Suprapubic skin (tissue), 4 donors: ENCODE data around the gene TWIST2.

ENCODE experiments used
- EP300 ChIP-seq: sonication (generic); formaldehyde crosslinking; IDR thresholded peaks from one replicate; pipeline ENCODE4 v1.6.1; 2017; ENCODE audit warnings: antibody characterized with exemption
- POLR2A ChIP-seq, 2 donors: fragments of 450-650 bp; IDR thresholded peaks; one replicate each; pipeline ENCODE4 v1.6.1; 2017; ENCODE audit warnings: antibody characterized with exemption in 2 of 2, mild to moderate bottlenecking in 2 of 2, moderate library complexity in 2 of 2
- POLR2AphosphoS5 ChIP-seq, 3 donors: sonication (generic); formaldehyde crosslinking; IDR thresholded peaks; one replicate each; pipeline ENCODE4 v1.6.1; 2017; ENCODE audit warnings: antibody characterized with exemption in 3 of 3
- TF ChIP-seq, protein P1 (sequence below), 2 donors: fragments of 200-600 bp in 1 of 2; fragments of 450-650 bp in 1 of 2; sonication (generic) in 1 of 2; IDR thresholded peaks; one replicate each; pipeline ENCODE4 v1.5.1; 2016 to 2019; ENCODE audit warnings: antibody characterized with exemption in 2 of 2, mild to moderate bottlenecking in 1 of 2, moderate library complexity in 1 of 2

DNA sequence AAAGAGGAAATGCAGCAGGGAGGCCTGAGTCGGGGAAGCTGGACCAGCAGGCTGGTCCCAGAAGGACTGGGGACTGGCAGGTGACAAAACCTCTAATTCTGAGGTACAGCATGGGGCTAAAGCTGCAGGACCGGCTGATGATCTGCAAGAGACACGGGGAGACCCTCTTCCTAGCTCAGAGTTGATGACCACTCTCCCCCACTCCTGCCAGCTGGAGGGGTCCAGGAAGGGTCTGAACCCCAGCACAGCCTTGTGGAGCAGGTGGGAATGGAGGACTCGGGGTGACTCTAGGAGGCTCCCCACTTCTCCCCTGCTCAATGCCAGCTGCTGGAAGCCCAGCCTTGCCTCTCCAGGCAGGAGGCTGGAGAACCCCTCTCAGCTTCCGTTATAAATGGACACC is 67.7 kb downstream of the TWIST2 start:
- TF ChIP-seq, protein P1, sequence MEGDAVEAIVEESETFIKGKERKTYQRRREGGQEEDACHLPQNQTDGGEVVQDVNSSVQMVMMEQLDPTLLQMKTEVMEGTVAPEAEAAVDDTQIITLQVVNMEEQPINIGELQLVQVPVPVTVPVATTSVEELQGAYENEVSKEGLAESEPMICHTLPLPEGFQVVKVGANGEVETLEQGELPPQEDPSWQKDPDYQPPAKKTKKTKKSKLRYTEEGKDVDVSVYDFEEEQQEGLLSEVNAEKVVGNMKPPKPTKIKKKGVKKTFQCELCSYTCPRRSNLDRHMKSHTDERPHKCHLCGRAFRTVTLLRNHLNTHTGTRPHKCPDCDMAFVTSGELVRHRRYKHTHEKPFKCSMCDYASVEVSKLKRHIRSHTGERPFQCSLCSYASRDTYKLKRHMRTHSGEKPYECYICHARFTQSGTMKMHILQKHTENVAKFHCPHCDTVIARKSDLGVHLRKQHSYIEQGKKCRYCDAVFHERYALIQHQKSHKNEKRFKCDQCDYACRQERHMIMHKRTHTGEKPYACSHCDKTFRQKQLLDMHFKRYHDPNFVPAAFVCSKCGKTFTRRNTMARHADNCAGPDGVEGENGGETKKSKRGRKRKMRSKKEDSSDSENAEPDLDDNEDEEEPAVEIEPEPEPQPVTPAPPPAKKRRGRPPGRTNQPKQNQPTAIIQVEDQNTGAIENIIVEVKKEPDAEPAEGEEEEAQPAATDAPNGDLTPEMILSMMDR (IDR thresholded peaks at IDR 0.05): no peak
- no peak for TF ChIP-seq POLR2AphosphoS5 (IDR thresholded peaks at IDR 0.05)
- no peak for TF ChIP-seq POLR2A (IDR thresholded peaks at IDR 0.05)
- no peak for TF ChIP-seq EP300
